Ishikawa (cell line): ENCODE measurements around the gene CDR2L.

Source experiments
- CEBPB ChIP-seq: IDR thresholded peaks from 2 replicates; pipeline ENCODE4 v1.6.1; 2012
- CREB1 ChIP-seq: IDR thresholded peaks from 2 replicates; pipeline ENCODE4 v1.6.1; 2012; ENCODE audit warnings: low read depth
- EGR1 ChIP-seq: IDR thresholded peaks from 2 replicates; pipeline ENCODE4 v1.6.1; 2012
- EP300 ChIP-seq: IDR thresholded peaks from 2 replicates; pipeline ENCODE4 v1.6.1; 2012; ENCODE audit warnings: borderline replicate concordance
- FOXM1 ChIP-seq: IDR thresholded peaks from 2 replicates; pipeline ENCODE4 v1.6.1; 2012; ENCODE audit warnings: low read depth, borderline replicate concordance
- MAX ChIP-seq: IDR thresholded peaks from 2 replicates; pipeline ENCODE4 v1.6.1; 2012
- NFIC ChIP-seq: IDR thresholded peaks from 2 replicates; pipeline ENCODE4 v1.6.1; 2012
- RAD21 ChIP-seq: IDR thresholded peaks from 2 replicates; pipeline ENCODE4 v1.6.1; 2012; ENCODE audit warnings: low read depth
- REST ChIP-seq: IDR thresholded peaks from 2 replicates; pipeline ENCODE4 v1.6.1; 2012; ENCODE audit warnings: low read depth, mild to moderate bottlenecking
- TAF1 ChIP-seq: IDR thresholded peaks from 2 replicates; pipeline ENCODE4 v1.6.1; 2012; ENCODE audit warnings: low read depth, mild to moderate bottlenecking
- TEAD4 ChIP-seq: IDR thresholded peaks from 2 replicates; pipeline ENCODE4 v1.6.1; 2012
- USF1 ChIP-seq: IDR thresholded peaks from 2 replicates; pipeline ENCODE4 v1.6.1; 2012
- YY1 ChIP-seq: IDR thresholded peaks from 2 replicates; pipeline ENCODE4 v1.6.1; 2012; ENCODE audit warnings: low read depth

GRCh38 chr17:74961657-74962350 lies 25.6 kb upstream of the CDR2L start:
- TF ChIP-seq TAF1 = no peak
- TF ChIP-seq CEBPB = no peak
- no peak for TF ChIP-seq EP300
- no peak for TF ChIP-seq FOXM1
- no peak for TF ChIP-seq REST
- TF ChIP-seq MAX = no peak
- TF ChIP-seq USF1 = no peak
- TF ChIP-seq YY1 = peak; percentile 39; the same call in 1 of the 2 replicates
- peak; percentile 99 for TF ChIP-seq RAD21
- no peak for TF ChIP-seq NFIC
- no peak for TF ChIP-seq TEAD4
- TF ChIP-seq EGR1 = no peak
- no peak for TF ChIP-seq CREB1
